ENCODE measurements around the gene WSB2. TPM values are rescaled to one million over a fixed set of nuclear protein-coding genes. Genes with fewer than 3 reads are reported as not detected.

WSB2 gene
- total RNA-seq, 2 experiments from 2014 or later: 57.7 to 58.2 TPM

- ChIA-PET POLR2A (interaction anchor here (0.7 to 2.1 kb wide), 3 partner anchors 18 to 204 kb away, joined by 3 to 8 read pairs (median 3); no protein-coding TSS in a partner anchor), CTCF (interaction anchor here (0.7 to 1.4 kb wide), 4 partner anchors 46 to 314 kb away, joined by 3 to 4 read pairs (median 3); partner anchors contain the start of gene RFC5)
- ATAC-seq: peak; percentile 9
- peaks cover 5% of the 10 kb centered on the region for H3K27me3 Mint-ChIP-seq
- peaks cover 46% of the 10 kb centered on the region for H3K4me1 Mint-ChIP-seq
- intact Hi-C loops (cut with DNase I, micrococcal nuclease): loop anchor here (1.0 to 10.0 kb wide), 10 partner anchors 27 to 870 kb away; partner anchors contain the start of genes PEBP1 (in 2 of the 2), RFC5 (in 2 of the 2), SUDS3 (in 2 of the 2) and FBXO21 (in 1 of the 2)
- H3K9me3 Mint-ChIP-seq (ENCODE audit: low read depth): no peaks in the 10 kb centered on the region
- H3K27ac Mint-ChIP-seq: peak overlapping the region; percentile 97
- DNase-seq: peak; percentile 39
- peaks cover 16% of the 10 kb centered on the region for H3K36me3 Mint-ChIP-seq (ENCODE audit: low read depth)
- peak overlapping the region; percentile 88 for H3K4me3 Mint-ChIP-seq
These were observed 1.2 kb upstream of the WSB2 start for GRCh38 chr12:118061873-118062843.

DNA sequence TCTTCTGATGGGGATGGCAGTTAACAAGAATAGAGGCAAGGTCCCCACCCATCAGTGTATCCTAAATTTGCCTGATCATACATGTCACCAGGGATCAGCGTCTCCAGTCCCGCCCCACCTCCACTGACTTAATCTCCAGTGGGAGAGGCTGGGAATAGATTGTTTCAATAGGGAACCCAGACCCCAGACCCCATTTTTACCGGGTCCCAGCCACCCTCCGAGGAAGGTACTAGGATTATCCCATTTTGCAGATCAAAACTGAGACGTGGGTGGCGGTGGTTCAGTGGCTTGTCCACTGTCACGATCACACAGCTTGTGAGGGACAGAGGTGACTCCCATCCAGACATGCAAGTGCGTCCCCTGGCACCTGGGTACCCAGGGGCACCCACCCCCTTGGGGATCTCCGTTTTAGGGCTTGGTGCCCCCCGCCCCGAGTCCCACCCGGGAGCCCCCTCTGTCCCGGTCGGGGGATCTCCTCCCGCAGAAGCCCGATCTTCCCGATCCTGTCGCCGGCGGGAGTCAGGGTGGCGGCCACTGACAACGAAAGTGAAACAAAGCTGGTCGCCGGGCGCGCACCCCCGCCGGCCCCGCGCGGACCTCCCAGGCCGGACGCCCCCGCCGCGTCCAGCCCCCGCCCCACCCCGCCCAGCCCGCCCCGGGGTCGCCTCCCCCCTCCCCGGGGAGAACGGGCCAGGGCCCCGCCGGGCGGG lies 523 bp downstream of the WSB2 start:
- ChIA-PET CTCF (interaction anchor here (0.6 to 1.5 kb wide), 6 partner anchors 13 to 849 kb away, joined by 3 to 4 read pairs (median 3); partner anchors contain the start of gene RFC5), POLR2A (interaction anchor here (1.6 to 2.1 kb wide), 2 partner anchors 16 to 25 kb away, joined by 8 read pairs; no protein-coding TSS in a partner anchor)
- H3K27me3 Mint-ChIP-seq: no peaks in the 10 kb centered on the region
- H3K27ac Mint-ChIP-seq: peak overlapping the region; percentile 96
- peaks cover 16% of the 10 kb centered on the region for H3K36me3 Mint-ChIP-seq (ENCODE audit: low read depth)
- DNase-seq (peak; percentile 52), ATAC-seq (peak; percentile 27)
- H3K9me3 Mint-ChIP-seq (ENCODE audit: low read depth): no peaks in the 10 kb centered on the region
- intact Hi-C loops (cut with DNase I, micrococcal nuclease): loop anchor here (1.0 to 10.0 kb wide), 10 partner anchors 26 to 868 kb away; partner anchors contain the start of genes PEBP1 (in 2 of the 2), RFC5 (in 2 of the 2), SUDS3 (in 2 of the 2) and FBXO21 (in 1 of the 2)
- H3K4me3 Mint-ChIP-seq: peak overlapping the region; percentile 86
- H3K4me1 Mint-ChIP-seq: peaks cover 48% of the 10 kb centered on the region

DNA sequence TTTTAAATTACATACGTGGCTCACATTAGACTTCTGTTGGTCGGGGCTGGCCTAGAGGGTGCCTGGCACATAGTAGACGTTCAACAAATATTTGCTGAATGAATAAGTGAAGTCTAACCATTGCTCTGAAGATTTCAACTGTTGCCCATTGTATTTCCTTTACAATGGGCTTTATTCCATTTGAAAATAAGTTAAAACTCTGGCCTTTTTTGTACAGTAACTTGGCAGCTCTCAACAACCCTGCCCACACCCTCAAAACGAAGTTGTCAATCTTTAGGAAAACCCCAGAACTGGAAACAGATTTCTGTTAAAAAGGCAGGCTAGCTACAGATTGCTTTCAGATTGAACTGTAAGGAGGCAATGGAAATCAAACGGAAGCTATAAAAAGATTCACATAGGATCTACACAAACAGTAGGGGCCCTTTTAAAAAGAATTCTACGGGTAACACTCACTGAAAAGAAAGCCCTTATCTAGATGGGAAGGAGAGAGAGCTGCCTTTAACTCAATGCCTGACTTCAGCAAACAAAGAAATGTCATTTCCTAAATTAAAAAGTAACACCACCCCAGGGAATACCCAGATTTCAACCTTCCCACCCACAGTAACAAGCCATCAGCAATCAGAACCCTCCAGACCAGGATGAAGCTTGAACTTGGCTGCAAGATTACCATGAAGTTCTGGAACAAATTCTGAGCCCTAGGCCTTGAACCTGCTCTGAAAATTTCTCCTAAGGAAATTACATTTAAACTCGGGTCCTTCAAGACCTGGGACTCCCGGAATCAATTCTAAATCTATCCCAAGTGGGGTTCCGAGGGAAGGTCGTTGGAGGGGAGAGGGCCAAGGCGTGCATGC lies 1.4 kb downstream of the WSB2 start:
- Mint-ChIP-seq H3K4me1 (peaks cover 43% of the 10 kb centered on the region), H3K27me3 (no peaks in the 10 kb centered on the region), H3K9me3 (ENCODE audit: low read depth) (no peaks in the 10 kb centered on the region), H3K27ac (peak overlapping the region; percentile 96), H3K36me3 (ENCODE audit: low read depth) (peaks cover 18% of the 10 kb centered on the region), H3K4me3 (peak overlapping the region; percentile 86)
- CTCF ChIA-PET: interaction anchor here (0.6 to 1.5 kb wide), 6 partner anchors 12 to 186 kb away, joined by 3 to 4 read pairs (median 3); no protein-coding TSS in a partner anchor
- intact Hi-C loops (cut with DNase I, micrococcal nuclease): loop anchor here (2.0 to 10.0 kb wide), 8 partner anchors 25 to 867 kb away; partner anchors contain the start of genes SUDS3 (in 2 of the 2), FBXO21 (in 1 of the 2), KSR2 (in 1 of the 2) and PEBP1 (in 1 of the 2)
- ATAC-seq: no peak
- DNase-seq: no peak
- POLR2A ChIA-PET: interaction anchor here (0.6 to 1.6 kb wide), 4 partner anchors 8 to 89 kb away, joined by 3 to 8 read pairs (median 6); no protein-coding TSS in a partner anchor

- H3K27me3 Mint-ChIP-seq: no peaks in the 10 kb centered on the region
- no peak overlapping the region for H3K4me3 Mint-ChIP-seq
- DNase-seq: no peak
- intact Hi-C loops (cut with DNase I, micrococcal nuclease): no loop called here
- CTCF ChIA-PET: interaction anchor here (1.2 to 1.4 kb wide), 2 partner anchors 11 to 164 kb away, joined by 4 read pairs; no protein-coding TSS in a partner anchor
- POLR2A ChIA-PET: interaction anchor here (0.7 to 1.6 kb wide), 3 partner anchors 7 to 24 kb away, joined by 3 to 8 read pairs (median 4); no protein-coding TSS in a partner anchor
- H3K4me1 Mint-ChIP-seq: peaks cover 36% of the 10 kb centered on the region
- H3K9me3 Mint-ChIP-seq (ENCODE audit: low read depth): no peaks in the 10 kb centered on the region
- no peak for ATAC-seq
- H3K36me3 Mint-ChIP-seq (ENCODE audit: low read depth): peaks cover 18% of the 10 kb centered on the region
- peak overlapping the region; percentile 60 for H3K27ac Mint-ChIP-seq
These were observed 2.1 kb downstream of the WSB2 start for GRCh38 chr12:118058881-118059280.

GRCh38 chr12:118058227-118058626 lies 2.8 kb downstream of the WSB2 start:
- ChIA-PET POLR2A (interaction anchor here (1.2 to 1.6 kb wide), 2 partner anchors 13 to 14 kb away, joined by 4 to 5 read pairs; no protein-coding TSS in a partner anchor), CTCF (interaction anchor here (0.8 to 6.0 kb wide), 4 partner anchors 7 to 22 kb away, joined by 3 to 48 read pairs (median 18); no protein-coding TSS in a partner anchor)
- peaks cover 36% of the 10 kb centered on the region for H3K4me1 Mint-ChIP-seq
- DNase-seq: no peak
- H3K36me3 Mint-ChIP-seq (ENCODE audit: low read depth): peaks cover 20% of the 10 kb centered on the region
- H3K9me3 Mint-ChIP-seq (ENCODE audit: low read depth): no peaks in the 10 kb centered on the region
- H3K27ac Mint-ChIP-seq: no peak overlapping the region
- intact Hi-C loops (cut with DNase I, micrococcal nuclease): no loop called here
- H3K27me3 Mint-ChIP-seq: no peaks in the 10 kb centered on the region
- H3K4me3 Mint-ChIP-seq: no peak overlapping the region
- ATAC-seq: no peak

DNA sequence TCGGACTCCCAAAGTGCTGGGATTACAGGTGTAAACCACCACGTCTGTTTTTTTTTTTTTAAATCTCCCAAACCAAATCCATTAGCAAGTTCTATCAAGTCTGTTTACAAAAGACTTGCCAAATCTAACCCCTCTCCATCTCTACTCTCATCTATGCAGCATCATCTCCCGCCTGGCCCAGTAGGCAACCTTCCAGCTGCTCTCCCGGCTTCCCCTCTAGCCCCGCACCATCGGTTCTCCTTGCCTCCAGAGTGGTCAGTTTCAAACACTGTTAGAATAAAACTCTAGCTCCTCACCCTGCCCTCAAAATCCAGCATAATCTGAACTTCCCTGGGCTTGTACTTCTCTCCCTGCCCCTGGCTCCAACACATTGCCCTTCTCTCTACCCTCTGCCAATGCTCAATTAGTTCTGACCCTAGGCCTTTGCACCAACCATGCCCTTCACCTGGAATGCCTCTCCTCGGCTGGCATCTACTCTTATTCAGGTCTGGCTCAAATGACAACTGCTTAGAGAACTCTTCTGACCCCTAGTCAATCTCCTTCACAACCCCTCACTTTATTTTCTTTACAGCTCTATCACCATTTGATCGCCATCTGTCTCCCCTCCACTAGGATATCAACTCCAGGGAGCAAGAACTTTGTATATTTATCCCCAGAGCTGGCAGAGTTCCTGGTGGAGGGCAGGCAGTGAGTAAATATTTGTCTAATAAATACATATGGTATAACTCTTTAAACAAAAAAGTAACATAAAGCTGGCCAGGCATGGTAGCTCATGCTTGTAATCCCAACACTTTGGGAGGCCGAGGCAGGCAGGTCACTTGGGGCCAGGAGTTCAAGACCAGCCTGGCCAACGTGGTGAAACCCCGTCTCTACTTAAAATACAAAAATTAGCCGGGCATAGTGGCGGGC lies 4.9 kb downstream of the WSB2 start:
- H3K9me3 Mint-ChIP-seq (ENCODE audit: low read depth): no peaks in the 10 kb centered on the region
- ATAC-seq (no peak), DNase-seq (no peak)
- intact Hi-C loops (cut with DNase I, micrococcal nuclease): loop anchor here (1.0 kb wide), 1 partner anchor 182 kb away; no protein-coding TSS in a partner anchor
- no peaks in the 10 kb centered on the region for H3K27me3 Mint-ChIP-seq
- ChIA-PET CTCF (interaction anchor here (0.7 to 6.0 kb wide), 10 partner anchors 9 to 645 kb away, joined by 3 to 48 read pairs (median 4); partner anchors contain the start of gene RFC5), POLR2A (no interaction called here)
- H3K4me3 Mint-ChIP-seq: no peak overlapping the region
- peak overlapping the region; percentile 5 for H3K27ac Mint-ChIP-seq
- H3K4me1 Mint-ChIP-seq: peaks cover 51% of the 10 kb centered on the region
- H3K36me3 Mint-ChIP-seq (ENCODE audit: low read depth): peaks cover 29% of the 10 kb centered on the region

GRCh38 chr12:118055144-118055557 lies 5.8 kb downstream of the WSB2 start:
- ATAC-seq: peak; percentile 76
- Mint-ChIP-seq H3K36me3 (ENCODE audit: low read depth) (peaks cover 36% of the 10 kb centered on the region), H3K27me3 (no peaks in the 10 kb centered on the region), H3K9me3 (ENCODE audit: low read depth) (no peaks in the 10 kb centered on the region), H3K4me1 (peaks cover 53% of the 10 kb centered on the region), H3K4me3 (no peak overlapping the region), H3K27ac (no peak overlapping the region)
- CTCF ChIA-PET: interaction anchor here (0.6 to 6.0 kb wide), 10 partner anchors 8 to 204 kb away, joined by 3 to 48 read pairs (median 9); partner anchors contain the start of gene RFC5
- intact Hi-C loops (cut with DNase I, micrococcal nuclease): loop anchor here (1.0 kb wide), 1 partner anchor 181 kb away; no protein-coding TSS in a partner anchor
- DNase-seq: peak; percentile 87
- POLR2A ChIA-PET: no interaction called here

GRCh38 chr12:118053071-118053985 lies 7.7 kb downstream of the WSB2 start:
- ATAC-seq (no peak), DNase-seq (no peak)
- H3K4me3 Mint-ChIP-seq: no peak overlapping the region
- intact Hi-C loops (cut with DNase I, micrococcal nuclease): no loop called here
- H3K27me3 Mint-ChIP-seq: no peaks in the 10 kb centered on the region
- H3K4me1 Mint-ChIP-seq: peaks cover 44% of the 10 kb centered on the region
- peak overlapping the region; percentile 83 for H3K27ac Mint-ChIP-seq
- ChIA-PET POLR2A (interaction anchor here (0.6 kb wide), 1 partner anchor 37 kb away, joined by 3 read pairs; the partner anchor contains the start of gene RFC5), CTCF (interaction anchor here (1.0 to 6.0 kb wide), 3 partner anchors 17 to 178 kb away, joined by 3 to 48 read pairs (median 15); no protein-coding TSS in a partner anchor)
- no peaks in the 10 kb centered on the region for H3K9me3 Mint-ChIP-seq (ENCODE audit: low read depth)
- peaks cover 45% of the 10 kb centered on the region for H3K36me3 Mint-ChIP-seq (ENCODE audit: low read depth)
